ENCODE data around the gene PIGZ.
"Not testable (repeated sequence)": the region's sequence is repeated elsewhere in the genome, so short reads cannot be mapped to it uniquely, and the experiment has no call there.

PIGZ gene

GRCh38 chr3:196948442-196949284, 20.0 kb downstream of the PIGZ start:
- no peak for DNase-seq (ENCODE audit: low read depth)

GRCh38 chr3:196947860-196948441, 20.7 kb downstream of the PIGZ start:
- no peak for DNase-seq (ENCODE audit: low read depth)

DNA sequence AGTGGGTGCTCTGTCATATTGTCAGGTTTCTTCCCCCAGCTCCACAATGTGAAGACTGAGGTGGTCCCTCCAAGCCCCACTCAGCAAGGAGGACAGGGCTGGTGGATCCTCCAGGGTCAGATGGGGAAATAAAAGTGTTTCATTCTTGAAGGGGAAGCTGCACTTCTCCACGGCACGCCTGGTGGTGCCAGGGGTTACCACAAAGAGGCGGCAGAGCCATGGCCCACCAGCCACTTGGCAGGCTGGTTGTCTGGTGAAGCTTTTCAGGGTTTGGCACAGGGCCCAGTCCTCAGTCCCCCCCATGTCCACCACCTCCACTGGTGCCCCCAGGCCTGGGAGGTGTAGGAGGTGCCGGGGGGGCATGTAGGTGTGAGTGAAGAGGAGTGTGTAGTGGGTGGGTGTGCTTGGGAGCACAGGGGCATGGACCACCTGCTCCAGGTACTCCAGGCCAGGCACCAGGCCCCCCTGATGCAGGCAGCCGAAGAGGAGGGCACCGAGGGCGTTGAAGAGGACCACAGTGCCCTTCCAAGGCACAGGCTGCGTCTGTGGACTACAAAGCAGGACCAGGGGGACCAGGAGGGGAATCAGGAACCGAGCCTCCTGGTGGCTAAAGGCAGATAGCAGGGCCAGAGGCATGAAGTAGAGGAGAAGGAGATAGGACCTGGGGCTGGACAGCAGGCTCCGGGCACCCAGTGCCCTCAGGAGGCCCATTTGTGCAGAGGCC, 21.3 kb downstream of the PIGZ start:
- DNase-seq (ENCODE audit: low read depth): no peak

GRCh38 chr3:196944037-196944790, 24.4 kb downstream of the PIGZ start:
- DNase-seq (ENCODE audit: low read depth): not testable (repeated sequence)

- DNase-seq (ENCODE audit: low read depth): peak; percentile 10
Observed at GRCh38 chr3:196942915-196943277, 25.7 kb downstream of the PIGZ start.

- peak; percentile 100 for DNase-seq (ENCODE audit: low read depth)
Observed at GRCh38 chr3:196942226-196942914, 26.3 kb downstream of the PIGZ start, which contains the start of gene NCBP2. Gene NCBP2 (minus strand): TSS chr3:196942528. CDS start chr3:196942503, 25 bp downstream.

DNA sequence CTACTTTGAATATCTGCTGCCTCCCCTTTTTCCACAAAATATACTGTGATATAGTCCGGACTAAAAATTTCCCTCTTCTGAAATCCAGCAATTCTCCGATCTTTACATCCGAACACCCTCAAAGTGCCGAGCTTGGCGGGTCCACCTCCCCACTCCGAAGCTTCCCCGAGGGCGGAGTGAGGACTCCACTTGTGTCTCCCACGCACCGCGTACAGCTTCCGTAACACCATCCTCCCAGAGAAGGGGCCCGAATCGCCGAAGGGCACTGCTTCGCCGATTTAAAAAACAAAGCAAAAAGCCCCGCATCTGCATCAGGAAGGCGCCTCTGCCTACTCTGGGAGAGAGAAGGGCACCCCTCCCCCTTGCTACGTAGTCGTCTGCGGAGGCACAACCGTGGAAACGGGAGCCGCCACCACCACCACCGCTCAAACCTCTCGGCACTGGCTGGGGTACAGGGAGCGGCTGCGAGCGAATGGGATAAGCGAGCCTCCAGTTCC, 26.9 kb downstream of the PIGZ start:
- DNase-seq (ENCODE audit: low read depth): peak; percentile 56

GRCh38 chr3:196938576-196938975, 30.1 kb downstream of the PIGZ start:
- no peak for DNase-seq (ENCODE audit: low read depth)

DNA sequence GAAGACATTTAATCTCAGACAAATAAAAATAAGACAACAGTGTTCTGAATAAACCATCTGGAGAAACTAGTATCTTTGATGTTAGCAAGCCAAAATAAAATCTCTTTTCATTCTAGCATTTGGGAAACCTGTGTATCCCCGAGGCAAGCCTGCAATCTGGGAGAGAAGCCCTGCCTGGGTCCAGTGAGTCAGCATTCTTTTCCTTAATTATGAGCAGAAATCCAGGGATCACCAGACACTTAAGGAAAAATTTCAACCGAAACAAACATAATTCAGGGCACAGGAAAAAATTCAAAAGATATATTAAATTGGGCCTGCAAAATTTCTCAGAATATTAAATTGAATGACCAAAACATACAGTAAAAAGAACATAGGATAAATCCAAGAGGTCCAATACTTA, 30.5 kb downstream of the PIGZ start:
- no peak for DNase-seq (ENCODE audit: low read depth)

GRCh38 chr3:196936288-196936687, 32.3 kb downstream of the PIGZ start:
- DNase-seq (ENCODE audit: low read depth): no peak

GRCh38 chr3:196932600-196932999, 36.0 kb downstream of the PIGZ start:
- no peak for DNase-seq (ENCODE audit: low read depth)

- no peak for DNase-seq (ENCODE audit: low read depth)
Observed at GRCh38 chr3:196931828-196932587, 36.6 kb downstream of the PIGZ start.

DNA sequence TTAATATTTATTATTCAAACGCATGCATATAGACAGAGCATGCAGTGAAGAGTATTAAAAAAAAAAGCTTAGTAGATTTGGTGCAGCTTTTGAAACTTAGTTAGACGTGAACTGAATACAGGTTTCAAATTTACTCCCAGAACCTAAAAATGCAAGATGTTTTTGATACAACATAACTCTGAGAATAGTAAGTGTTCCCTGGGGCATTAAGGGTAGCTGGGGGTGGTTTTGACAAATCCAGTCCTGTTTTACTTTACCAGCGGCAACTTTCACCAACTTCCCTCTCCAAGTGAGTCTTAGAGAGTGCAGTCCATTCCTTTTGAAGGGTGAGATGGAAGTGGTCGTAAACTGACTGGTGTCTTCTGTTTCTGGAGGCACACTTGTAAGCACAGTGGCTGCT, 37.5 kb downstream of the PIGZ start:
- DNase-seq (ENCODE audit: low read depth): no peak

DNA sequence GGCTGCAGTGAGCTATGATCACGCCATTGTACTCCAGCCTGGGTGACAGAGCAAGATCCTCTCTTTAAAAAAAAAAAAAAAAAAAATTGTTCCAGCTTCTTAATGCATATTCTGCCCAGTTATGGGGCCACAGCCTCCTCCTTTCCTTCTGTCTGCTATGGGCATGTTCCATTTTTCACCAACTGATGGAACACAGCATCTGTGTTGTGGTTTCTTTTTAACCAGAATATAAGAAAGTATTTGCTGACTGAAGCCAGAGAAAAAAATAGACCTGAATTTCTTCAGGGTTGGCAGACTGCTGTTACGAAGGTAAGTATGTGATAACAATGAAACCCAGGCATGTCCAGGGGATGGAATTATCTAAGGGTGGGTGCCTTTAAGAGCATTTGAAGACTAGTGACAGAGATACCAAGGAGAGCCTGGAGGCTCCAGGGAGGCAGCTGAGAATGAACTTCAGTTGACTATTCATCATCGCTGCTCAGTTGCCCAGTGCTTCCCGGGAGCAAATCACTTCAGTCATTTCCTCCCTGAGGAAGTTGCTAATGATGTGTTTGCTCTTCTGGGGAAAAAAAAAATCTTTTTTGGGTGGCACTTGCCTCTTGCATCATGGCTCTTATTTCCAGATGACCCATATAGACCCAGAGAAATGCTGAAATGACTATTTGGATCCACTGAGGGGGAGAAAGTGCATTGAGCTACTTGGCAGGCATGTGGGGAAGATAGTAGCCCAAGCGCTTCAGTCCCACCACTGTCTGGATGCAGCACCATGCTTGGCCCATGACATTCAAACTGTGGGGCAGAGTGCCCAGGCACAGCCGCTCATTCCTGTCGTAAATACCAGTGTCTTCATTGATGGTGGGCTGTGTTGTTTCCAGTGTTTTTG, 40.8 kb downstream of the PIGZ start:
- DNase-seq (ENCODE audit: low read depth): no peak

DNA sequence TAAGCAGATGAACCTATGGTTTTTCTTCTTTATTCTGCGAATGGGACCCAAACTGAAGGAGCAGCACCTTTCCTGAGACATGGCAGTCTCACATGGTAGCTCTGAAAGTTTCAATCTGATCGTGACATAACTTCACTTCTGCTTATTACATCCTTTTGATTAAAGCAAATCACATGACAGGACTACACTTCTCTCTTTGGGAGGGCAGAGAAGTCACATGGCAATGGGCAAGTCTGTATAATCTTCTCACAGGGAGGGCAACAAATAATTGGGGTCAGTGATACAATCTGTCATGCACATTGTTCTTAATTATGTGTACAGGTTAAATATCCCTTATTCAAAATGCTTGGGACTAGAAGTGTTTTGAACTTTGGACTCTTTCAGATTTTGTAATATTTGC, 47.9 kb downstream of the PIGZ start:
- DNase-seq (ENCODE audit: low read depth): no peak

DNA sequence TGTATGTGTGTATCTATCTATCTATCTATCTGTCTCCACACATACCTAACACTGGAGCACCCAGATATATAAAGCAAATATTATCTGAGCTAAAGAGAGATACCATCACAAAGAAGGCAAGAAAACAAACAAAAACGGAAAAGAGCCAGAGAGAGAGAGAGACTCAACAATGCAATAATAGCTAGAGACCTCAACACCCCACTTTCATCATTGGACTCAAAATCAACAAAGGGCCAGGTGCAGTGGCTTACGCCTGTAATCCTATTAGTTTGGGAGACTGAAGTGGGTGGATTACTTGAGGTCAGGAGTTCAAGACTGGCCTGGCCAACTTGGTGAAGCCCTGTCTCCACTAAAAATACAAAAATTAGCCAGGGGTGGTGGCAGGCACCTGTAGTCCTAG, 49.7 kb downstream of the PIGZ start:
- DNase-seq (ENCODE audit: low read depth): no peak

DNA sequence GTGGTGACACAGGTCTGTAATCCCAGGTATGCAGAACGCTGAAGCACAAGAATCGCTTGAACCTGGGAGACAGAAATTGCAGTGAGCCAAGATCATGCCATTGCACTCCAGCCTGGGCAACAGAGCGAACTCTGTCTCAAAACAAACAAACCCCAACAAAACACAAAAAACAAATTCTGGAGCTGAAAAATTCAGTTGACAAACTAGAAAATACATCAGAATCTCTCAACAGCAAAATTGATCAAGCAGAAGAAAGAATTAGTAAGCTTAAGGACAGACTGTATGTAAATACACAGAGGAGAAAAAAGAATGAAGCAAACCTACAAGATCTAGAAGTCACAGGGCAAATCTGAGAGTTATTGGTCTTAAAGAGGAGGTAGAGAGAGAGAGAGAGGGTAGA, 51.6 kb downstream of the PIGZ start:
- no peak for DNase-seq (ENCODE audit: low read depth)

DNA sequence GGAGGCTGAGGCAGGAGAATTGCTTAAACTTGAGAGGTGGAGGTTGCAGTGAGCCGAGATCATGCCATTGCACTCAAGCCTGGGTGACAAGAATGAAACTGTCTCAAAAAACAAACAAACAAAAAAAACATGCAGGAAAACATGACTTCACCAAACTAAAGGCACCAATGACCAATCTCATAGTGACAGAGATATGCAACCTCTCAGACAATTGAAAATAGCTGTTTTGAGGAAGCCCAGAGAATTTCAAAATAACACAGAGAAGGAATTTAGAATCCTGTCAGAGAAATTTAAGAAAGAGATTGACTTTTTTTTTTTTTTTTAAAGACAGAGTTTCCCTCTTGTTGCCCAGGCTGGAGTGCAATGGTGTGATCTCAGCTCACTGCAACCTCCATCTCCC, 52.4 kb downstream of the PIGZ start:
- DNase-seq (ENCODE audit: low read depth): no peak

GRCh38 chr3:196915375-196915774, 53.3 kb downstream of the PIGZ start:
- no peak for DNase-seq (ENCODE audit: low read depth)

- DNase-seq (ENCODE audit: low read depth): no peak
Observed at GRCh38 chr3:196914866-196915265, 53.8 kb downstream of the PIGZ start.

All from activated T-cell treated with anti-CD3 and anti-CD28 coated beads for 24 hours (primary cell).